Measurements from ENCODE around the gene CTIF. TPM values are rescaled to one million over a fixed set of nuclear protein-coding genes. Genes with fewer than 3 reads are reported as not detected.

CTIF gene
- total RNA-seq, 4 donors from 2014 or later = 72.2 to 137 (median 86.5) TPM

GRCh38 chr18:48573632-48574283 is 34.9 kb downstream of the CTIF start:
- H3K27ac ChIP-seq = no peak overlapping the region
- no peaks in the 10 kb centered on the region for H3K27me3 ChIP-seq
- H3K9me3 ChIP-seq = peaks cover 0 to 3% (median 0%) of the 10 kb centered on the region in 4 donors
- TF ChIP-seq POLR2A (IDR thresholded peaks at IDR 0.05) (no peak), EP300 (IDR thresholded peaks at IDR 0.05) (no peak), CTCF (IDR thresholded peaks at IDR 0.05) (no peak)
- DNase-seq (ENCODE audit: low spot score in 2 of 2) = no peak
- peaks cover 0 to 5% (median 0%) of the 10 kb centered on the region in 3 donors for H3K36me3 ChIP-seq
- WGBS, 2 donors = 92 to 95% methylated on average over 13 to 14 of the region's 14 CpGs
- peaks cover 0 to 39% (median 10%) of the 10 kb centered on the region in 4 donors for H3K4me1 ChIP-seq
- H3K4me3 ChIP-seq = no peak overlapping the region

GRCh38 chr18:48574667-48575300 is 36.0 kb downstream of the CTIF start:
- Histone ChIP-seq H3K4me1 (peaks cover 0 to 39% (median 10%) of the 10 kb centered on the region in 4 donors), H3K27me3 (no peaks in the 10 kb centered on the region), H3K9me3 (peaks cover 0 to 3% (median 0%) of the 10 kb centered on the region in 4 donors), H3K27ac (peak overlapping the region in 3 of 4 donors; percentile 30 to 73 (median 68)), H3K4me3 (no peak overlapping the region), H3K36me3 (peaks cover 0 to 5% (median 0%) of the 10 kb centered on the region in 3 donors)
- no peak for DNase-seq (ENCODE audit: low spot score in 2 of 2)
- TF ChIP-seq EP300 (IDR thresholded peaks at IDR 0.05) (no peak), POLR2A (IDR thresholded peaks at IDR 0.05) (no peak), CTCF (IDR thresholded peaks at IDR 0.05) (no peak)
- 83 to 90% methylated on average over 11 of the region's 11 CpGs for WGBS, 2 donors

GRCh38 chr18:48575301-48575657 is 36.4 kb downstream of the CTIF start:
- H3K4me1 ChIP-seq = peaks cover 0 to 39% (median 10%) of the 10 kb centered on the region in 4 donors
- 32 to 43% methylated on average over 8 of the region's 8 CpGs for WGBS, 2 donors
- no peaks in the 10 kb centered on the region for H3K27me3 ChIP-seq
- H3K36me3 ChIP-seq = peaks cover 0 to 5% (median 0%) of the 10 kb centered on the region in 3 donors
- peaks cover 0 to 3% (median 0%) of the 10 kb centered on the region in 4 donors for H3K9me3 ChIP-seq
- H3K4me3 ChIP-seq = no peak overlapping the region
- peak overlapping the region in 3 of 4 donors; percentile 30 to 73 (median 68) for H3K27ac ChIP-seq
- no peak for DNase-seq (ENCODE audit: low spot score in 2 of 2)
- no peak for TF ChIP-seq POLR2A (IDR thresholded peaks at IDR 0.05)
- TF ChIP-seq CTCF (IDR thresholded peaks at IDR 0.05) = no peak
- no peak for TF ChIP-seq EP300 (IDR thresholded peaks at IDR 0.05)

- TF ChIP-seq CTCF (IDR thresholded peaks at IDR 0.05) = no peak
- TF ChIP-seq EP300 (IDR thresholded peaks at IDR 0.05) = peak in 1 of 2 donors; percentile 29
- TF ChIP-seq POLR2A (IDR thresholded peaks at IDR 0.05) = no peak
- Histone ChIP-seq H3K4me1 (peaks cover 0 to 45% (median 10%) of the 10 kb centered on the region in 4 donors), H3K4me3 (no peak overlapping the region), H3K36me3 (peaks cover 0 to 5% (median 0%) of the 10 kb centered on the region in 3 donors), H3K9me3 (peaks cover 0 to 3% (median 0%) of the 10 kb centered on the region in 4 donors), H3K27me3 (no peaks in the 10 kb centered on the region), H3K27ac (peak overlapping the region in 3 of 4 donors; percentile 30 to 73 (median 68))
- peak in 1 of 2 donors; percentile 14 for DNase-seq (ENCODE audit: low spot score in 2 of 2)
- 35 to 37% methylated on average over 15 to 22 of the region's 24 CpGs for WGBS, 2 donors
These were observed 37.0 kb downstream of the CTIF start for GRCh38 chr18:48575658-48576456.
